ENCODE data around the gene CDK6.

DNA sequence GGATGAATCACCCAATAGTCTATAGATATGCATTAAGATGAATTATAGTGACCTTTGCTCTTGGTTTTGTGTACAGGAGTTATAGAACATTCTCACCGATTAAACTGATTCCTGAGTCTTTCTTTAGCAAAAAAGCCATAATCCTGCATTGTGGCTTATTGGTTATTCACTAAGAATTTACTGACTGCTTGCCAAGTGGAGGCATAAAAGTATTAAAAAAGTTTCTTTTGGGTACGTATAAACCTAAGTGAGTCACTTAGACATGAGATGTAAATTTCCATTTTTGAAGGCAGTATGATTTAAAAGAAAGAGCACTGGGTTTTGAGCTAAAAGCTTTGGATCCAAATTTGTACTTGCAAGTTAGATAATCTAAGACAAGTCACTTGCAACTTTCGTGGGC is 100.7 kb downstream of the CDK6 start:
- TF ChIP-seq, protein P1, sequence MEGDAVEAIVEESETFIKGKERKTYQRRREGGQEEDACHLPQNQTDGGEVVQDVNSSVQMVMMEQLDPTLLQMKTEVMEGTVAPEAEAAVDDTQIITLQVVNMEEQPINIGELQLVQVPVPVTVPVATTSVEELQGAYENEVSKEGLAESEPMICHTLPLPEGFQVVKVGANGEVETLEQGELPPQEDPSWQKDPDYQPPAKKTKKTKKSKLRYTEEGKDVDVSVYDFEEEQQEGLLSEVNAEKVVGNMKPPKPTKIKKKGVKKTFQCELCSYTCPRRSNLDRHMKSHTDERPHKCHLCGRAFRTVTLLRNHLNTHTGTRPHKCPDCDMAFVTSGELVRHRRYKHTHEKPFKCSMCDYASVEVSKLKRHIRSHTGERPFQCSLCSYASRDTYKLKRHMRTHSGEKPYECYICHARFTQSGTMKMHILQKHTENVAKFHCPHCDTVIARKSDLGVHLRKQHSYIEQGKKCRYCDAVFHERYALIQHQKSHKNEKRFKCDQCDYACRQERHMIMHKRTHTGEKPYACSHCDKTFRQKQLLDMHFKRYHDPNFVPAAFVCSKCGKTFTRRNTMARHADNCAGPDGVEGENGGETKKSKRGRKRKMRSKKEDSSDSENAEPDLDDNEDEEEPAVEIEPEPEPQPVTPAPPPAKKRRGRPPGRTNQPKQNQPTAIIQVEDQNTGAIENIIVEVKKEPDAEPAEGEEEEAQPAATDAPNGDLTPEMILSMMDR (IDR thresholded peaks at IDR 0.05 in 4 of 5, conservative IDR thresholded peaks at IDR 0.05 in 1 of 5) = no peak
- no peak for TF ChIP-seq POLR2A (IDR thresholded peaks at IDR 0.05)
